Cardiac muscle cell (in vitro differentiated cells and primary cell): ENCODE measurements around the gene DHX58. TPM values are rescaled to one million over a fixed set of nuclear protein-coding genes. Genes with fewer than 3 reads are reported as not detected.

Experiments
- DNase-seq, 2 donors: peaks; one replicate each; pipeline versions ENCODE4 v3.0.0 to v3.0.0-alpha.2; 2010 to 2017; ENCODE audit warnings: low read depth in 1 of 2, low spot score in 1 of 2
- H3K27ac ChIP-seq: fragments of 200-600 bp; sonication (generic); 2 replicates; pipeline ENCODE4 v1.5.1; 2016
- H3K27me3 ChIP-seq: fragments of 200-600 bp; sonication (generic); 2 replicates; pipeline ENCODE4 v1.6.0; 2016; ENCODE audit warnings: control low read depth
- H3K36me3 ChIP-seq: fragments of 200-600 bp; sonication (generic); 2 replicates; pipeline ENCODE4 v1.5.1; 2016; ENCODE audit warnings: control low read depth
- H3K4me1 ChIP-seq: fragments of 200-600 bp; sonication (generic); 2 replicates; pipeline ENCODE4 v1.8.1; 2017; ENCODE audit warnings: low read depth, mild to moderate bottlenecking, mixed run types
- H3K4me3 ChIP-seq: fragments of 200-600 bp; sonication (generic); 2 replicates; pipeline ENCODE4 v1.5.1; 2016; ENCODE audit warnings: mild to moderate bottlenecking
- H3K9me3 ChIP-seq: fragments of 200-600 bp; sonication (generic); 2 replicates; pipeline ENCODE4 v1.5.1; 2017; ENCODE audit warnings: low read depth, mild to moderate bottlenecking, control low read depth
- polyA plus RNA-seq: library from polyadenylated mRNA; unstranded; fragments of >200 nt; fragmentation: Nextera tagmentation; extraction: Ambion mirVana; gene quantifications from 2 replicates; pipeline ENCODE4 v1.2.1, GENCODE V29; 2016
- total RNA-seq: library from RNA; depleted of rRNA; stranded (reverse); fragments of >200 nt; gene quantifications from 2 replicates; pipeline ENCODE4 v1.2.3, GENCODE V29; 2016
- TF ChIP-seq, protein P1 (sequence below): IDR thresholded peaks from 2 replicates; pipeline ENCODE4 v1.5.1; 2012; ENCODE audit warnings: low read depth, mild to moderate bottlenecking, low read length

The DHX58 gene
- total and polyA plus RNA-seq, 2 experiments from 2014 or later = 0.42 TPM; not detected in 1

GRCh38 chr17:42120161-42120769, 7.8 kb upstream of the DHX58 start:
- Histone ChIP-seq H3K36me3 (peaks cover 10% of the 10 kb centered on the region), H3K9me3 (no peaks in the 10 kb centered on the region), H3K4me1 (no peaks in the 10 kb centered on the region), H3K27ac (no peak overlapping the region), H3K27me3 (no peaks in the 10 kb centered on the region), H3K4me3 (peak overlapping the region; percentile 92)
- TF ChIP-seq, protein P1, sequence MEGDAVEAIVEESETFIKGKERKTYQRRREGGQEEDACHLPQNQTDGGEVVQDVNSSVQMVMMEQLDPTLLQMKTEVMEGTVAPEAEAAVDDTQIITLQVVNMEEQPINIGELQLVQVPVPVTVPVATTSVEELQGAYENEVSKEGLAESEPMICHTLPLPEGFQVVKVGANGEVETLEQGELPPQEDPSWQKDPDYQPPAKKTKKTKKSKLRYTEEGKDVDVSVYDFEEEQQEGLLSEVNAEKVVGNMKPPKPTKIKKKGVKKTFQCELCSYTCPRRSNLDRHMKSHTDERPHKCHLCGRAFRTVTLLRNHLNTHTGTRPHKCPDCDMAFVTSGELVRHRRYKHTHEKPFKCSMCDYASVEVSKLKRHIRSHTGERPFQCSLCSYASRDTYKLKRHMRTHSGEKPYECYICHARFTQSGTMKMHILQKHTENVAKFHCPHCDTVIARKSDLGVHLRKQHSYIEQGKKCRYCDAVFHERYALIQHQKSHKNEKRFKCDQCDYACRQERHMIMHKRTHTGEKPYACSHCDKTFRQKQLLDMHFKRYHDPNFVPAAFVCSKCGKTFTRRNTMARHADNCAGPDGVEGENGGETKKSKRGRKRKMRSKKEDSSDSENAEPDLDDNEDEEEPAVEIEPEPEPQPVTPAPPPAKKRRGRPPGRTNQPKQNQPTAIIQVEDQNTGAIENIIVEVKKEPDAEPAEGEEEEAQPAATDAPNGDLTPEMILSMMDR = no peak
- DNase-seq = no peak

- no peak for DNase-seq
- peaks cover 10% of the 10 kb centered on the region for H3K36me3 ChIP-seq
- H3K9me3 ChIP-seq = no peaks in the 10 kb centered on the region
- H3K4me1 ChIP-seq = no peaks in the 10 kb centered on the region
- no peaks in the 10 kb centered on the region for H3K27me3 ChIP-seq
- no peak overlapping the region for H3K27ac ChIP-seq
- TF ChIP-seq, protein P1 = no peak
- H3K4me3 ChIP-seq = no peak overlapping the region
Observed at GRCh38 chr17:42119301-42119700, 6.8 kb upstream of the DHX58 start.

DNA sequence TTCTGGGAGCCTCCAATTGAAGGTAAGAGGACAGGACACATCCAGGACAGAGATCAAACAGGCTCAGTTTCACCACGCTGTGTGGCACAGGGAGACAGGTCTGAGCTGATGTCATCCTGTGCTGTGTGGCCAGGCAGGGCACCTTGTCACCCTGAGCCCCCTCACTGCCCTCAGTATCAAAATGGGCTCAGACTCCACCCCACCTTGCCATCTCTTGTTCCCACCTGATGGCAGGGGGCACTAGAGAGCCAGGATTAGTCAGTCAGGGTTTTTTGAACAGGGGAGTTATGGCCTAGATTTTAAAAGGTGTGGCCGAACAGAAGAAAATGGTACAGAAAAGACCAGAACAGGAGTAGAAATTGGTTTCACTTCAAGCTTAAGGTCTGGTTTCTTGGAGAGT, 6.0 kb upstream of the DHX58 start:
- no peaks in the 10 kb centered on the region for H3K27me3 ChIP-seq
- TF ChIP-seq, protein P1 = peak; percentile 52
- DNase-seq = peak in 1 of 2 donors; percentile 32
- H3K4me1 ChIP-seq = no peaks in the 10 kb centered on the region
- H3K27ac ChIP-seq = no peak overlapping the region
- no peak overlapping the region for H3K4me3 ChIP-seq
- peaks cover 10% of the 10 kb centered on the region for H3K36me3 ChIP-seq
- no peaks in the 10 kb centered on the region for H3K9me3 ChIP-seq

GRCh38 chr17:42118126-42118510, 5.6 kb upstream of the DHX58 start:
- H3K27ac ChIP-seq = no peak overlapping the region
- H3K4me1 ChIP-seq = no peaks in the 10 kb centered on the region
- no peaks in the 10 kb centered on the region for H3K9me3 ChIP-seq
- no peak overlapping the region for H3K4me3 ChIP-seq
- H3K27me3 ChIP-seq = no peaks in the 10 kb centered on the region
- no peak for DNase-seq
- TF ChIP-seq, protein P1 = no peak
- peaks cover 10% of the 10 kb centered on the region for H3K36me3 ChIP-seq

- Histone ChIP-seq H3K36me3 (peaks cover 10% of the 10 kb centered on the region), H3K4me3 (no peak overlapping the region), H3K9me3 (no peaks in the 10 kb centered on the region), H3K27ac (no peak overlapping the region), H3K27me3 (no peaks in the 10 kb centered on the region), H3K4me1 (no peaks in the 10 kb centered on the region)
- TF ChIP-seq, protein P1 = no peak
- DNase-seq = no peak
Observed at GRCh38 chr17:42117397-42118125, 5.0 kb upstream of the DHX58 start.
